ENCODE results near the gene ARHGAP42.
"Not testable (repeated sequence)": the region's sequence is repeated elsewhere in the genome, so short reads cannot be mapped to it uniquely, and the experiment has no call there.

- TF ChIP-seq EP300, CTCF (IDR thresholded peaks at IDR 0.05): not testable (repeated sequence)
These were observed 62.9 kb downstream of the ARHGAP42 start for GRCh38 chr11:100749887-100750565.

Measured in ovary (tissue), 3 donors.